SHP77 treated with DMSO at 0.1 percent for 48 hours (cell line): ENCODE data around the gene CIZ1.
"Not testable (repeated sequence)": the region's sequence is repeated elsewhere in the genome, so short reads cannot be mapped to it uniquely, and the experiment has no call there.

Experiments
- DNase-seq: peaks from one replicate; lab custom pipeline; 2025; lab: John Stamatoyannopoulos, UW

CIZ1 gene

GRCh38 chr9:128145951-128146351 lies 45.4 kb downstream of the CIZ1 start:
- DNase-seq: no peak

GRCh38 chr9:128145536-128145935 lies 45.8 kb downstream of the CIZ1 start:
- no peak for DNase-seq

- no peak for DNase-seq
These were observed 46.9 kb downstream of the CIZ1 start for GRCh38 chr9:128144239-128145181.

GRCh38 chr9:128143525-128144238 lies 47.7 kb downstream of the CIZ1 start:
- no peak for DNase-seq

GRCh38 chr9:128142596-128142995 lies 48.8 kb downstream of the CIZ1 start:
- no peak for DNase-seq

GRCh38 chr9:128142061-128142460 lies 49.3 kb downstream of the CIZ1 start:
- DNase-seq: no peak

GRCh38 chr9:128141604-128142003 lies 49.8 kb downstream of the CIZ1 start:
- no peak for DNase-seq

GRCh38 chr9:128139621-128140020 lies 51.8 kb downstream of the CIZ1 start:
- DNase-seq: no peak

GRCh38 chr9:128138001-128138400 lies 53.4 kb downstream of the CIZ1 start:
- DNase-seq: no peak

- no peak for DNase-seq
These were observed 54.3 kb downstream of the CIZ1 start for GRCh38 chr9:128136816-128137793.

- not testable (repeated sequence) for DNase-seq
These were observed 55.8 kb downstream of the CIZ1 start for GRCh38 chr9:128135561-128135960.

- DNase-seq: not testable (repeated sequence)
These were observed 59.2 kb downstream of the CIZ1 start for GRCh38 chr9:128132139-128132538.

- DNase-seq: not testable (repeated sequence)
These were observed 60.0 kb downstream of the CIZ1 start for GRCh38 chr9:128131346-128131745.

- not testable (repeated sequence) for DNase-seq
These were observed 60.7 kb downstream of the CIZ1 start for GRCh38 chr9:128130651-128131050.

- not testable (repeated sequence) for DNase-seq
These were observed 61.3 kb downstream of the CIZ1 start for GRCh38 chr9:128129976-128130590.

- no peak for DNase-seq
These were observed 62.4 kb downstream of the CIZ1 start for GRCh38 chr9:128128836-128129590.

GRCh38 chr9:128127990-128128835 lies 63.2 kb downstream of the CIZ1 start:
- DNase-seq: peak; percentile 86

GRCh38 chr9:128127568-128127989 lies 63.8 kb downstream of the CIZ1 start, which contains the start of gene PTGES2:
TSS of gene PTGES2 (minus strand) at chr9:128127729. CDS start at chr9:128127717, 12 bp downstream.
- DNase-seq: peak; percentile 53

- no peak for DNase-seq
These were observed 65.6 kb downstream of the CIZ1 start for GRCh38 chr9:128125580-128126354.
